CD1c-positive myeloid dendritic cell (primary cell): ENCODE results near the gene FRZB.
"Not testable (repeated sequence)": the region's sequence is repeated elsewhere in the genome, so short reads cannot be mapped to it uniquely, and the experiment has no call there.

Source experiments
- DNase-seq: peaks from one replicate; pipeline ENCODE4 v3.0.0-alpha.2; 2016; ENCODE audit errors: extremely low spot score

FRZB gene

DNA sequence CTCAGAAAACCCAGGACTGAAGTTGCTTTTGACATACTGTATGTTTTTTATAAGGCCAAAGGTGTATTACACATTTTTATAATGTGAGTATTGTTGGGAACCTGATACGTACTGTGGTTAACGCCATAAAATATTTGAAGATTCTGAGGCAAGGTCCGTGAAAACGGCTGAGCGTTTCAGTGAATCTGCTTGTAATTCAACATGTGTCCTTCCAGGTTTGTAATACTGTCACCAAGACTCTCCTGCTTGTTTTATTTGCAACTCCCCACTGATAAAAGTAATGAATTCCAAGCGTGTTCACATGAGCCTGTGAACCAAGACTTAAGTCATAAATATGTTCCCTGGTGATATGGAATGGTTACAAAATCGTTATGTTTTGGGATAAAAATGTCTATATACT, 23.9 kb upstream of the FRZB start:
- DNase-seq = no peak

GRCh38 chr2:182887753-182888415, 21.4 kb upstream of the FRZB start:
- DNase-seq = no peak

DNA sequence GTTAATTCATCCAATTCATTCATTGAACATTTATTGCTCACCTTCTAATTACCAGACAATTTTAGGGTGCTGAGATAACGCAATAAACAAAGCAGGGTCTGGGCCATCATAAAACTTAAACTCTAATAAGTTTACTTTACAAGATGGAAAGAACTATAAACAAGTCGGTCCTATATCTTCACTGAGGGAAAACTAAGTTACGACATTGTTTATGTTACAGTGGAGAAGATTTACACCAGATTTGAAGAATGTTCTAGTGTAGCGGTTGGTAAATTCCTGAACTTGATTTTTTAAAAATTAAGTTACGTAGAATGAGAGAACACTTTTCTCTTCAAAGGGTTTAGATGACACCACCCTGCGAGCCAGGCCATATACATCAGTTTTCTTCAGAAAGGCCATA, 20.7 kb upstream of the FRZB start:
- DNase-seq = no peak

GRCh38 chr2:182885771-182886170, 19.3 kb upstream of the FRZB start:
- DNase-seq = no peak

DNA sequence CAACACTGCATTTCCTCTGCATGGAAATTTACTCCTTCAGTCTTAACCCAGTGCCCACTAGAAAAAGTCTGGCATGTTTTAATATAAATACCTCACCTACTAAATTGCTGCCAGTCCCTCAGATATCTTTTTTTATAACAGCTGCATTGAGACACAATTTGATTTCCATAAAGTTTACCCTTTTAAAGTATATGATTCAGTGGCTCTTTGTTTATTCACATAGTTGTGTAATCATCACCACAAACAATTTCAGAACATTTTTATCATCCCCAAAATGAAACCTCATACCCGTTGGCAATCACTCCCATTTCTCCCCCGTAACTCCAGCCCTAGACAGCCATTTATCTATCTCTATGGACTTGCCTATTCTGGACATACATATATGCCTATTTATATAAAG, 17.0 kb upstream of the FRZB start:
- DNase-seq = no peak

GRCh38 chr2:182880100-182880499, 13.7 kb upstream of the FRZB start:
- not testable (repeated sequence) for DNase-seq

- DNase-seq = not testable (repeated sequence)
Observed at GRCh38 chr2:182876653-182877052, 10.2 kb upstream of the FRZB start.

- DNase-seq = no peak
Observed at GRCh38 chr2:182870227-182870626, 3.8 kb upstream of the FRZB start.

DNA sequence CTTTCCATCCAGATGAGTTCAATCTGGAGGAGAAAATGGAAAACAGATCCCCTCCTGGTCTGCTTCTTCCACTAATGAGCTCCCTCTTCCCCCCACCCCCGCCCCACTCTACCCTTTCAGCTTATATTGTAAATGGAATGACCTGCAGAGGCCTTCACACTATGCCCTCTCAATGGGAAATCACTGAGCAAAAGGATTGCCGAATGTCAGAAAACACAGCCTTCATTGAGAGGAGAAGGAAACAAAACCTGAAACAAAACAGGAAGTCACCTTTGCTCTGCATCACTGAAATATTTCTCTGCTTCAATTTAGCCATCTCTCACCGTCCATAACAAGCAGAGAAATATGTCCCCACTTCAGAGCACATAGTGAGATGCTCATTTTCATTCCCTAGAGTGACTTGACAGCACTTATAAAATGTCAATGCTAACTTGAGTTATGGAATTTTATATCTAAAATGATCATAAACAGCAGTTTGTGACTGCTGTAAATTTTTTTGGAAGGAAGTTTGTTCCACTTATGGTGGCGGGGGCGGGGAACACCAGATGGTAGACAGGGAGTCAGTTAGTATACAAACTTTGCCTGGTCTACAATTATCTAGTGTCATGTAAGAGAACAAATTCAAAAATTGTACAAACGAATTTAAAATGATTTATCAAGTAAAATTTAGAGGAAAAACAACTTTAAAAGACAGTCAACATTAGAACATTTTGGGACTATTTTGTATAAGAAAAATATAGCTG, 1.8 kb upstream of the FRZB start:
- no peak for DNase-seq

- no peak for DNase-seq
Observed at GRCh38 chr2:182867426-182868053, 1.1 kb upstream of the FRZB start.

GRCh38 chr2:182866095-182866460, 359 bp downstream of the FRZB start:
- no peak for DNase-seq

- no peak for DNase-seq
Observed at GRCh38 chr2:182864949-182865570, 1.4 kb downstream of the FRZB start.

GRCh38 chr2:182863642-182864041, 2.8 kb downstream of the FRZB start:
- DNase-seq = no peak

DNA sequence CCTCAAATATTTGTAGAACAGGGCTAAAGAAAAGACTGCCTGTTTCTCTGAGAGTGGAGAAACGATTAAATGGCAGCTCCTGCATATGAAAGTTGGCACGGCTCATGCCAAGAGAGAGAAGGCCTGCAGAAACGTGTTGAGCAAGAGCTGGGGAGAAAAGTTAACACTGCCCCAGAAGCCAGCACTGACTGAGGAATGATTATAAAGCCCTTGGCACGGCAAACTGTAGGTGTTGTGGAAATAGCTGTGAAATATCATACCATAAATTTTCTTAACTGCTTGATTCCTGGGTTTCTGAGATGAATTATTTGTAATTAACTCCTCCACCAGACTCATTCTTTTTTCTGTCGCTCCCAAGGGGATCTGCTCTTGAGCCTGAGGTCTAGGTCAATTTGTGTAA, 4.3 kb downstream of the FRZB start:
- no peak for DNase-seq

DNA sequence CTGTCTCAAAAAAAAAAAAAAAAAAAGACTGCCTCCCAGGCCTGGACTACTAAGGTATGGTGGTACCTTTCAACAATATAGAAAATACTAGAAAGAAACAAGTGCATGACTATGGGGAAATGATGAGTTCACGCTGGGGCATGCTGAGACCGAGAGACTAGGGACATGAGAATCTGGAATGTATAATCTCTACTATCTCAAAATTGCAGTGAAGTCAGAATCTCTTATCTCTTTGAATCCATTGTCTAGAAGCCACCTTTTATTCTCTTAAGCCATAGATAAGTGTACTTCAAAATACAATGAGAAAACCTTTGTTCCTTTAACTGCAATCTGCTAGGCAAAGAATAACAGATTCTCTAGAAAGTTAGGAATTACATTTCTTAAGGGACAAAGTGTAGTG, 5.6 kb downstream of the FRZB start:
- no peak for DNase-seq

DNA sequence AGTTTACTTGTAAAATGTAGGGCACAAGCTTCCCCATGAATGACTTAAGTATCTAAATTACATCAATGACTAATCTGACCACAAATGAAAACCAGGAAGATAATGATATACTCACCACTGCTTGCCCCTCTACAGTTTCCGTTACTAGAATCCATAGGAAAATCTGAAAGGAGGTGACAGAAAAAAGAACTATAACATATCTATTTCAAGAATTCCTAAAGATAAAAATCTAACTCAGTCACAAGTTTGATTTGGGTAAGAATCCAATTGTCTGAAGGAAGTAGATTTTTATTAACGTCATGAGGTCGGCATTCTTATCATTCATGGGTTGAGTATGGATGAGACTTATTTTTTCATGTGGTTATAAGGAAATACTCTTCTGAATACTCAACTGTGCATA, 7.8 kb downstream of the FRZB start:
- no peak for DNase-seq

DNA sequence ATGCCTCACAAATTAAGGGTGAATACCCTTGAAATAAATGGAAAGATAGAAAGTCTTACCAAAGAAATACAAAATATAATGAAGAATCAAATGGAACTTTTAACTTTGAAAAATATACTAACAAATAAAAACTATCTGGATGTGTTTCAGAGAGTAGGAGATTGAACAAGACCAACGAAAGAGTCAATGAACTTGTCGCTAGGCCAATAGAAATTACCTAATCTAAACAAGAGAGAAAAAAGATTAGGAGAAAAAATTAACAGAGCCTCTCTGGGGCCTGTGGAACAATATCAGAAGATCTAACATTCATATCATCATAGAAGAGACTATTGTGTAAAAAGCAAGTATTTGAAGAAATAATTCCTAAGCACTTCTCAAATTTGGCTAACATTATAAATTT, 11.1 kb downstream of the FRZB start:
- DNase-seq = no peak

- no peak for DNase-seq
Observed at GRCh38 chr2:182854375-182855105, 11.9 kb downstream of the FRZB start.

GRCh38 chr2:182852801-182853200, 13.6 kb downstream of the FRZB start:
- no peak for DNase-seq

- no peak for DNase-seq
Observed at GRCh38 chr2:182852090-182852489, 14.3 kb downstream of the FRZB start.

GRCh38 chr2:182845794-182846417, 20.5 kb downstream of the FRZB start:
- no peak for DNase-seq

GRCh38 chr2:182836451-182836850, 30.0 kb downstream of the FRZB start:
- DNase-seq = no peak
